Measurements from ENCODE around the gene PPM1B. TPM values are rescaled to one million over a fixed set of nuclear protein-coding genes. Genes with fewer than 3 reads are reported as not detected.
"Not testable (repeated sequence)": the region's sequence is repeated elsewhere in the genome, so short reads cannot be mapped to it uniquely, and the experiment has no call there.

Gene PPM1B
- 27.1 TPM for total RNA-seq

GRCh38 chr2:44168681-44169154 is at the start of gene PPM1B:
PPM1B (plus strand) TSS chr2:44168875; CDS start chr2:44201200, 32,325 bp downstream.
- no peaks in the 10 kb centered on the region for H3K9me3 ChIP-seq (ENCODE audit: control insufficient read depth in 3 of 3, low read length in 3 of 3)
- peaks cover 7 to 17% (median 13%) of the 10 kb centered on the region in 3 donors for H3K4me1 ChIP-seq (ENCODE audit: control insufficient read depth in 3 of 3, insufficient read depth in 3 of 3, low read length in 3 of 3)
- peak within 1 kb of the TSS; percentile 98 for H3K27ac ChIP-seq (ENCODE audit: low read depth, low read length)
- H3K27me3 ChIP-seq (ENCODE audit: control insufficient read depth in 3 of 3, insufficient read depth in 3 of 3, low read length in 3 of 3): no peaks in the 10 kb centered on the region
- H3K36me3 ChIP-seq (ENCODE audit: control insufficient read depth in 3 of 3, insufficient read depth in 3 of 3, low read length in 3 of 3): no peaks in the 10 kb centered on the region
- peak within 1 kb of the TSS; percentile 78 to 89 (median 87) for H3K4me3 ChIP-seq (ENCODE audit: low read length in 3 of 3)
- peak within 1 kb of the TSS; percentile 91 to 98 (median 98) for H3K9ac ChIP-seq (ENCODE audit: low read depth in 1 of 3, low read length in 3 of 3)

- Histone ChIP-seq H3K27ac (ENCODE audit: low read depth, low read length) (no peak overlapping the region), H3K4me3 (ENCODE audit: low read length in 3 of 3) (no peak overlapping the region), H3K27me3 (ENCODE audit: control insufficient read depth in 3 of 3, insufficient read depth in 3 of 3, low read length in 3 of 3) (no peaks in the 10 kb centered on the region), H3K36me3 (ENCODE audit: control insufficient read depth in 3 of 3, insufficient read depth in 3 of 3, low read length in 3 of 3) (no peaks in the 10 kb centered on the region), H3K4me1 (ENCODE audit: control insufficient read depth in 3 of 3, insufficient read depth in 3 of 3, low read length in 3 of 3) (no peaks in the 10 kb centered on the region), H3K9ac (ENCODE audit: low read depth in 1 of 3, low read length in 3 of 3) (no peak overlapping the region), H3K9me3 (ENCODE audit: control insufficient read depth in 3 of 3, low read length in 3 of 3) (no peaks in the 10 kb centered on the region)
Observed at GRCh38 chr2:44119878-44120277, 48.8 kb upstream of the PPM1B start.

DNA sequence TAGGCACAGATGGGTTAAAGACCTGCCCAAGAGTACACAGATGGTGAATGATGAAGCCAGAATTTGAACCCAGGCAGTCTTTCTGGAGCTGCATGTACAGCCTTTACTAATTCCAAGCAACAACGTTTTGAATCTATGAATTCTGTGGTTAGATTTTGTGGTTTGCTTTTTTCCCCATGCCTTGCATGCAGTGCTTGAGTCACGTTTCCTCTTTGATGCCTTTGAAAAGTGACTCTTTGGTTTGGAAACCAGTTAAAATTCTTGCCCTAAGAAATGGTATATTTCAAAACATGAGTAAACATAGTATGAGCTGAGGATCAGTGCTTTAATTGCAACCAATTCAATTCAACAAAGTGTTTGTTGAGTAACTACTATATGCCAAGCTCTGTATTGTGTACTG is 48.2 kb upstream of the PPM1B start:
- Histone ChIP-seq H3K36me3 (ENCODE audit: control insufficient read depth in 3 of 3, insufficient read depth in 3 of 3, low read length in 3 of 3) (no peaks in the 10 kb centered on the region), H3K9me3 (ENCODE audit: control insufficient read depth in 3 of 3, low read length in 3 of 3) (no peaks in the 10 kb centered on the region), H3K4me1 (ENCODE audit: control insufficient read depth in 3 of 3, insufficient read depth in 3 of 3, low read length in 3 of 3) (peaks cover 0 to 1% (median 0%) of the 10 kb centered on the region in 3 donors), H3K27me3 (ENCODE audit: control insufficient read depth in 3 of 3, insufficient read depth in 3 of 3, low read length in 3 of 3) (no peaks in the 10 kb centered on the region), H3K27ac (ENCODE audit: low read depth, low read length) (no peak overlapping the region), H3K4me3 (ENCODE audit: low read length in 3 of 3) (no peak overlapping the region), H3K9ac (ENCODE audit: low read depth in 1 of 3, low read length in 3 of 3) (no peak overlapping the region)

- Histone ChIP-seq H3K9me3 (ENCODE audit: control insufficient read depth in 3 of 3, low read length in 3 of 3) (no peaks in the 10 kb centered on the region), H3K36me3 (ENCODE audit: control insufficient read depth in 3 of 3, insufficient read depth in 3 of 3, low read length in 3 of 3) (no peaks in the 10 kb centered on the region), H3K9ac (ENCODE audit: low read depth in 1 of 3, low read length in 3 of 3) (no peak overlapping the region), H3K27me3 (ENCODE audit: control insufficient read depth in 3 of 3, insufficient read depth in 3 of 3, low read length in 3 of 3) (no peaks in the 10 kb centered on the region), H3K27ac (ENCODE audit: low read depth, low read length) (no peak overlapping the region), H3K4me3 (ENCODE audit: low read length in 3 of 3) (no peak overlapping the region), H3K4me1 (ENCODE audit: control insufficient read depth in 3 of 3, insufficient read depth in 3 of 3, low read length in 3 of 3) (peaks cover 4 to 10% (median 10%) of the 10 kb centered on the region in 3 donors)
Observed at GRCh38 chr2:44121899-44122298, 46.8 kb upstream of the PPM1B start.

GRCh38 chr2:44124500-44124899 is 44.2 kb upstream of the PPM1B start:
- H3K9ac ChIP-seq (ENCODE audit: low read depth in 1 of 3, low read length in 3 of 3): no peak overlapping the region
- H3K27me3 ChIP-seq (ENCODE audit: control insufficient read depth in 3 of 3, insufficient read depth in 3 of 3, low read length in 3 of 3): no peaks in the 10 kb centered on the region
- no peaks in the 10 kb centered on the region for H3K36me3 ChIP-seq (ENCODE audit: control insufficient read depth in 3 of 3, insufficient read depth in 3 of 3, low read length in 3 of 3)
- H3K27ac ChIP-seq (ENCODE audit: low read depth, low read length): no peak overlapping the region
- H3K9me3 ChIP-seq (ENCODE audit: control insufficient read depth in 3 of 3, low read length in 3 of 3): no peaks in the 10 kb centered on the region
- peaks cover 4 to 10% (median 10%) of the 10 kb centered on the region in 3 donors for H3K4me1 ChIP-seq (ENCODE audit: control insufficient read depth in 3 of 3, insufficient read depth in 3 of 3, low read length in 3 of 3)
- no peak overlapping the region for H3K4me3 ChIP-seq (ENCODE audit: low read length in 3 of 3)

DNA sequence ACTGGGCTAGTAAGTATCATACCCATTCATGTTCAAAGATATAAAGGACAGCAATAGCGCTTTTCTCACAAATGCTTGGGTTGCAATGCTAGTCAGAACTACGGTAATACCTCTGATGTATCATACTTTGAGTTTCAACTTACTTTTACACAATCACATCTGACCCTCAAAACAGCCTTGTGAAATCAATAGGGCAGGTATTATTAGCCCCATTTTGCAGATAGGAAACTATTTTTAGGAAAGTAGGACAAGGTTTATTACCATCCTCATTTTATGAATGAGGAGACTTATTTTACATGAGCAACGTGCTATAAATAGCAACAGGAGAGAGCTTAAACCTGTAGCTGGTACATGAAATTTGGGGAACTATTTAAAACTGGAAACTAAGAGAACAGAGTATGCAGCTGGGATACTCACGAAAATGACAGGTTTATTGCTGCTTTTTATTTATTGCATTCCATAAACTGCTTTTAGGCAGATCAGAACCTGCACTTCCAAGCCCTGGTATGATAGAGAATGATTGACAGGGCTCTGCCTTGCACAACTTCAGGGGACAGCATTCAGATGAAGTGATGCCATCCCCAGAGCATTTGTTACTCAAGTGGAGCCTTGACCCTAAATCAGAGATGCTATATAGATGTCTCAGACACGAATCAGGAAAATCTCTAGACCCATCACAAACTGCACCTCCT is 42.4 kb upstream of the PPM1B start:
- no peaks in the 10 kb centered on the region for H3K9me3 ChIP-seq (ENCODE audit: control insufficient read depth in 3 of 3, low read length in 3 of 3)
- H3K9ac ChIP-seq (ENCODE audit: low read depth in 1 of 3, low read length in 3 of 3): peak overlapping the region in 1 of 3 donors; percentile 55
- H3K4me3 ChIP-seq (ENCODE audit: low read length in 3 of 3): no peak overlapping the region
- H3K27me3 ChIP-seq (ENCODE audit: control insufficient read depth in 3 of 3, insufficient read depth in 3 of 3, low read length in 3 of 3): no peaks in the 10 kb centered on the region
- peaks cover 8 to 21% (median 10%) of the 10 kb centered on the region in 3 donors for H3K4me1 ChIP-seq (ENCODE audit: control insufficient read depth in 3 of 3, insufficient read depth in 3 of 3, low read length in 3 of 3)
- H3K27ac ChIP-seq (ENCODE audit: low read depth, low read length): peak overlapping the region; percentile 92
- H3K36me3 ChIP-seq (ENCODE audit: control insufficient read depth in 3 of 3, insufficient read depth in 3 of 3, low read length in 3 of 3): no peaks in the 10 kb centered on the region

DNA sequence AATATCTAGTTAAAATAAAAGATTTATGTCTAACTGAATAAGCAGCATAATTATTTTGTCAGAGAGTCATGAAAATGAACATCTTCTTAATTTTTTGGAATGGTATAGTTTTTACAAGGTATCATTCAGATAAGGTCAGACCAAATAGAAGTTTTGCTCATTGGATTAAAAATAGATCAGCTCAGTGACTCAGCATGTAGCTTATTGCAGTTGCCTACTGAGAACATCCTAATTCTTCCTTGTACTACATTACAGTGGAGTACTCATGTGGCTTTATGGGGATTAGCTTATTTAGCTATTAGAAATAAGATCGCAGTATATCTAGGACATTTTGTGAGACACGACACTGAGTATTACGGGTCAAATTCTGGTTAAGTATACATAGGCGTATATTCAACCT is 38.2 kb upstream of the PPM1B start:
- Histone ChIP-seq H3K4me1 (ENCODE audit: control insufficient read depth in 3 of 3, insufficient read depth in 3 of 3, low read length in 3 of 3) (peaks cover 10 to 23% (median 11%) of the 10 kb centered on the region in 3 donors), H3K36me3 (ENCODE audit: control insufficient read depth in 3 of 3, insufficient read depth in 3 of 3, low read length in 3 of 3) (no peaks in the 10 kb centered on the region), H3K27me3 (ENCODE audit: control insufficient read depth in 3 of 3, insufficient read depth in 3 of 3, low read length in 3 of 3) (no peaks in the 10 kb centered on the region), H3K9ac (ENCODE audit: low read depth in 1 of 3, low read length in 3 of 3) (peak overlapping the region in 2 of 3 donors; percentile 19 to 48), H3K9me3 (ENCODE audit: control insufficient read depth in 3 of 3, low read length in 3 of 3) (no peaks in the 10 kb centered on the region), H3K27ac (ENCODE audit: low read depth, low read length) (peak overlapping the region; percentile 84), H3K4me3 (ENCODE audit: low read length in 3 of 3) (peak overlapping the region in 1 of 3 donors; percentile 8)

DNA sequence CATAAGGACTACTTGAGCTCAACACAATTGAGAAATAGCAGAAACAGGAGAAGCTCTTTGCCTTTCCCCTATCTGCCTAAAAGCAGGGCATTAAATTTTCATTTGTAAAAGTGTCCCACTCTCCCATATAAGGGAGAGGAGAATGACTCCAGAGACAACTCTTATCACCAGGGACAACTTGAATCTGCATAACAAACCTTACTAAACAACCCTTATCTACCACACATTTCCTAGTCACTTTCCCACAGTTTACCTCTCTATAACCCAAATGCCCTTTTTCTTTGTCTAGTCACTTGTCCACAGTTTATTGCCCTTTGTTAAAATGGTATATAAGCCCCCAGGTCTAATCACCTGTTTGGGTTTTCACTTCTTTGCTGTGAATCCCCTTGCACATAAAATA is 37.5 kb upstream of the PPM1B start:
- Histone ChIP-seq H3K27me3 (ENCODE audit: control insufficient read depth in 3 of 3, insufficient read depth in 3 of 3, low read length in 3 of 3) (no peaks in the 10 kb centered on the region), H3K4me3 (ENCODE audit: low read length in 3 of 3) (no peak overlapping the region), H3K9me3 (ENCODE audit: control insufficient read depth in 3 of 3, low read length in 3 of 3) (no peaks in the 10 kb centered on the region), H3K36me3 (ENCODE audit: control insufficient read depth in 3 of 3, insufficient read depth in 3 of 3, low read length in 3 of 3) (no peaks in the 10 kb centered on the region), H3K9ac (ENCODE audit: low read depth in 1 of 3, low read length in 3 of 3) (peak overlapping the region in 2 of 3 donors; percentile 19 to 48), H3K27ac (ENCODE audit: low read depth, low read length) (peak overlapping the region; percentile 84), H3K4me1 (ENCODE audit: control insufficient read depth in 3 of 3, insufficient read depth in 3 of 3, low read length in 3 of 3) (peaks cover 3 to 18% (median 8%) of the 10 kb centered on the region in 3 donors)

DNA sequence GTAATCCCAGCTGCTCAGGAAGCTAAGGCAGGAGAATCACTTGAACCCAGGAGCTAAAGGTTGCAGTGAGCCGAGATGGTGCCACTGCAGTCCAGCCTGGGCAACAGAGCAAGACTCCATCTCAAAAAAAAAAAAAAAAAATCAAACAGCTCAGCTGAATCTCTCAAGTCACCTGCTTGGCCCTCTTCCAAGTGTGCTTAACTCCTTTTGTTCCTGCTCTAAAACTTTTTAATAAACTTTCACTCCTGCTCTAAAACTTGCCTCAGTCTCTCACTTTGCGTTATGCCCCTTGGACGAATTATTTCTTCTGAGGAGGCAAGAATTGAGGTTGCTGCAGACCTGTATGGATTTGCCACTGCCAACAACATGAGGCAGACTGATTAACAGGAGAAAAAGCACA is 35.1 kb upstream of the PPM1B start:
- H3K9ac ChIP-seq (ENCODE audit: low read depth in 1 of 3, low read length in 3 of 3); H3K27ac ChIP-seq (ENCODE audit: low read depth, low read length); H3K9me3 ChIP-seq (ENCODE audit: control insufficient read depth in 3 of 3, low read length in 3 of 3); H3K27me3 ChIP-seq (ENCODE audit: control insufficient read depth in 3 of 3, insufficient read depth in 3 of 3, low read length in 3 of 3); H3K36me3 ChIP-seq (ENCODE audit: control insufficient read depth in 3 of 3, insufficient read depth in 3 of 3, low read length in 3 of 3); H3K4me3 ChIP-seq (ENCODE audit: low read length in 3 of 3): not testable (repeated sequence)
- H3K4me1 ChIP-seq (ENCODE audit: control insufficient read depth in 3 of 3, insufficient read depth in 3 of 3, low read length in 3 of 3): peaks cover 0 to 14% (median 13%) of the 10 kb centered on the region in 3 donors

- H3K9ac ChIP-seq (ENCODE audit: low read depth in 1 of 3, low read length in 3 of 3): no peak overlapping the region
- H3K4me3 ChIP-seq (ENCODE audit: low read length in 3 of 3): no peak overlapping the region
- no peaks in the 10 kb centered on the region for H3K9me3 ChIP-seq (ENCODE audit: control insufficient read depth in 3 of 3, low read length in 3 of 3)
- no peaks in the 10 kb centered on the region for H3K36me3 ChIP-seq (ENCODE audit: control insufficient read depth in 3 of 3, insufficient read depth in 3 of 3, low read length in 3 of 3)
- H3K4me1 ChIP-seq (ENCODE audit: control insufficient read depth in 3 of 3, insufficient read depth in 3 of 3, low read length in 3 of 3): peaks cover 0 to 12% (median 11%) of the 10 kb centered on the region in 3 donors
- no peaks in the 10 kb centered on the region for H3K27me3 ChIP-seq (ENCODE audit: control insufficient read depth in 3 of 3, insufficient read depth in 3 of 3, low read length in 3 of 3)
- H3K27ac ChIP-seq (ENCODE audit: low read depth, low read length): no peak overlapping the region
Observed at GRCh38 chr2:44134848-44135247, 33.8 kb upstream of the PPM1B start.

Measured in skeletal muscle tissue (tissue), 4 donors.